Central memory CD4-positive, alpha-beta T cell (primary cell): ENCODE measurements around the gene GNG2.

Experiments used
- DNase-seq: peaks from one replicate; pipeline ENCODE4 v3.0.0; 2022

GNG2 gene

DNA sequence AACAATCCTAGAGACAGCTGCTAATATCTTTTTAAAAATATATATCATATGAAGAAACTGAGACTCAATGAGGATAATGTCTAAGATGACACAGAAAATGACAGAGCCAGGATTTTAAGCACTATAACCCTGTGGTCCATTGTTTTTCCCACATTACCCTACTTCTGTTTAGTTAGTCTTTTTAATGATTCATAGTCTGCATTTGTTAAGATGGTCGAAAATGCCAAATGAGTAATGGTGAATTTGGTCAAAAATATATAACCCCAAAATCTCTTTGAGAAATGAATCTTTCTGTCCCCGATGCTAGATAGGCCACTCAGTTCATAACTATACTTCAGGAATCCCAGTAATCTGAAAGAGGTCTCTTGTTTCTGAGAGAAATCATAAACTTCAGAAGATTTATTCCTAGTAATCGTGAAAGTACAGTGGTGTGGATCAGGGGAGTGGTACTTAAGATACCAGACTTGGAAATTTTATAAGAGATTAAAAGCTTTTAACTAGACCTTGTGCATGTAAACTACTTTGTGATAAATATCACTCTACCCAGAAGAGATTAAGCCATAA lies 139.7 kb downstream of the GNG2 start:
- no peak for DNase-seq

DNA sequence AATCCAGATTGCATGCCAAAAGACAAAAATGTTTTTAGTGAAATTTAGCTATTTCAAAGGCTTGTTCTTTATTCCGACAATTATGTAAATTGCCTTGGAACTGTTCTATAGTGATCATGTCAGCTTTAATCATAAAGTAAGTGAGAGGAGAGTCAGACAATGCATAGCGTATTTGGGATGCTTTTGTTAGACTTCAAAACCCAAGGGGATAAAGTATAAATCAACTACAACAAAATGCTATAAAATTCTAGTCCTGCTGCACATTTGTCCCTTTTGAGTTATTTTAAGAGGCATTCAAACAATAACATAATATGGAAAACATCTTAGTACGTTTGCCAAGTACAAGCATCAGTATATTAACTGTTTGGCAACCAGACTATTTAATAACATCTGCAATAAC lies 140.3 kb downstream of the GNG2 start:
- no peak for DNase-seq

DNA sequence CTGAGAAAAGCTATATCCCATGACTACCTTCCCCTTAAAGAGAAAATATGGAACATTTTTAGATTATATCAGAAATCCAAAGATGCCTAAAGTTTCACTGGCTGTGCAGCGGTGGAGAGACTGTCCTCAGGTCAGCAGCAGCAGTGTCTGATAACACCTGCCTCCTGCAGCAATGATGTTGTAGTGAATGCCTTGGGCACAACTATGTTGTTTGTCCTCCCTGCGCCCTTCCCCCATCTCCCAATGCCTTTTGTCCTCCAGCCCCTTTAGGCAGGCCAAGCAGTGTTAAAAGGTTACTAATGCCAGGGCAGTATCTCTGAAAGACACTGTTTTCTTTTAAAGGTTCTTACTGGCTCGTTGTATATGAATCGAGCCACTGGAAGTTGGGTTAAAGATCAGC lies 142.1 kb downstream of the GNG2 start:
- no peak for DNase-seq

DNA sequence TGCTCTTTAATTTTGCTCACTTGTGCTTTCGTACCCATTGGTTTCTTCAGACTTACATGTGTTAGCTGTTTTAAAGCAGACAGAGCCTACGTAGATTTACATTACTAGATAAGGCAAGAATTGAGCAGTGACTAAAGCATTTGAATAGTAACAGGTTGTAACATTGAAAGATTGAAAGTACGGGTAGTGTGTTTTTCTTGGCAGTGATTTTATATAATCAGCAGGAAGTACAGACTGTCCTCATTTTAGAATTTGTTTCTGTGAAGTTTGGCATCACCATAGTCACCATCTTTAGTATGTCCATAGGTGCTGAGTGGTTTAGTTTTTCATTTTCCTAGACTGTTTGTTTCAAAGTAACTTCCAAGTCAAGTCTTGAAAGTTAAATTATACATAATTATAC lies 142.9 kb downstream of the GNG2 start:
- DNase-seq = no peak

DNA sequence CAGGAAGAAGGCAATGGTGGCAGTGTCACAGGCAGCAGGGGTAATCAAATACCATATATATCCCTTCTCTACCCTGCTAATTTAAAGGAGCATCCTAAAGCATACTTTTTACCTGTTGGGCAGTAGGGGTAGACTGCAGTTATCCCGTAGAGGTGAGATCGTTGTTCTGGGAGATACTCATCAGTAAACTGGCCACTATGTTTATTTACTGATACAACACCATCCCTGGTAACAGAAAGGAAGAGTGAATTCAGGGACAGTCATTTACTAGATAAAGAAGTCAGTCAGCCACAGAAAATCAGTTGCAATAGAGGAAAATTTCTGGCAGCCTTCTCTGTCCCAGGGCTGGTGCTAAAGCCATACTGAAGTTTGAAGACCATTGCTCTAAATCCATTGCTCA lies 145.2 kb downstream of the GNG2 start:
- DNase-seq = no peak

DNA sequence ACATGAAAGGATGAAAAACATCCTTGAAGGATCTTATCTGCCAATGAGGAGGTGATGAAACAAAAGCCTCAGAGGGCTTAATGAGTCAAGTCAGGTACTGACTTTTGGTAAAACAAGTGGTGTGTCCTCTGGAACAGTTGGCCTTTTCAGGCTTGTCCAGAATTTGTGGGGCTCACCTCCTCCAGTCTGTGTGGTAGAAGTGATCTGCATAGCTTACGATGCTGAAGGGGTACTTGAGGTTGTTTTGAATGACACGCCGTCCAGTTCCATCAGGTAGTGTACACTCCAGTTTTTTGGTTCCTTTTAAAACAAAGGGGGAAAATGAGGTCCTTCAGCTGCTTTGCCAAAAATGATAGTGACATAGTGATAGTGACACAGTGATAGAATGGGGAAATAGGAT lies 145.9 kb downstream of the GNG2 start:
- DNase-seq = no peak

DNA sequence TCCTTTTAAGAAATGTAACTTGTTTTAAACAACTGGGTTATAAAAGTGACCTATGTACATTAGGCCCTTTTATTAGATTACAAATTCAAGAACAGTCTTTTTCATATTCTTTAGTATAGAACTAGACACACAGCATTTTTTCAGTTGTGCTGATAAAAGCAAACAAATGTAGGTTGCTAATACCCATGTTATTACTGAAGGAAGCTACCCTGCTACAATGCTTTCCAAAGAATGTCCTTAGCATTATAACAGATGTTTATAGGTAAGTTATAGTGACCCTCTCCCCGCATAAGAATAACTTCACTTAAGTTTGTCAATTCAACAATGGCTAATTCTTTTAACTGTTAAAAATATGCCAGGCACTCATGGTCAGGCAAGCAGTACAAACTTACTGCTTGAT lies 146.8 kb downstream of the GNG2 start:
- no peak for DNase-seq

DNA sequence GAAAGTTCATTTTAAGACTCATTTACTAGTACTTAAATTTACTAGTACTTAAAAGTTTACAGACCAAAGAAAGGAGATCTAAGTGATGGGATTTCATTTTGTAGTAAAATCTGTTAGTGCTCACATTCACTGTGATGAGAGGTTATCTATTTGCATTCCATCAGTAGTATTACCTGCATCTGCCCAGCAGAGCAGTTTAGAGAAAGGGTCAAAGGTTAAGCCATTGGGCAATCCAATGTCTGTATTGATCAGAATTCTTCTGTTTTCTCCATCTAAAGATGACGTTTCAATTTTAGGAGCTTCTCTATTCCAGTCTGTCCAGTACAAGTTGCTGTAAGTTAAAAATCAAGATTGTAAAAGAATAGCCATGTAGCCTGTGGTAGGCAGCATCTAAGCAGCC lies 147.2 kb downstream of the GNG2 start:
- DNase-seq = no peak

DNA sequence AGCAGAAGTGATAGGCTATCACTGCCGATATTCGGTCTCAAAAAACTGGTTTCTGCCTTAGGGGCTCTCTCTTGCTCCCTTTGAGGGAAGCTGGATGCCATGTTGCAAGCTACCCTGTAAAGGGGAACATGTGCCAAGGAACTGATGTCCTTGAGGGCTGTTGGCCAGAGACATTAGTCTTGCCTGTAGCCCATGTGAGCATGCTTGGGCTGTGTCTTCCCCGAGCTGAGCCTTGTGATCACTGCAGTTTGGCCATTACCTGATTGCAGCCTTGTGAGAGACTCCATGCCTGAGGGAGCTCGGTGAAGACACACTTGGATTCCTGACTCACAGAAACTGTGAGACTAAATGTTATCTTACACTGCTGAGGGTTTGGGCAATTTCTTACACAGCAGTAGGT lies 147.7 kb downstream of the GNG2 start:
- DNase-seq = no peak

DNA sequence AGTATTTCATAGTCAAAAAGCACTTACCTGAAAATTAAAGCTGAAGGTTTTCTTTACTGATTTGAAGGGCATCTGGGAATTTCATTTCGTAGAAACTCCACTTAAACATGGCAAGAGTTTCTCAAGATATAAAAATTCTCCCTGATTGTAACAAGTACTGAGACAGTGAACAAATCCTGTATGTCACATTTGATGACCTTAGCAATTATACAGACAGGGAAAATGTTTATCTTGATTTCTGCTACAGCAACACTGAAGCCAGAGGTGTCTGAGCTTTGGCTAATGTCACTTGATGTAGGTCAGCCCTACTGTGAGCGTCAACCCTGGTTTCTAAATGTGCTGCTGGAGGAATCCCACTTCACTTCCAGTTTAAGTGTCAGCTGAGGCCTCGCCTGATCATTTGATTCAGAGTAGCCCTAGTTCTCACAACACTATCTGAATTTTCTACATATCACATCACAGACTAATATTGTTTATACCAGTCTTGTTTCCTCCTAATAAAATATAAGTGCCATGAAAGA lies 149.8 kb downstream of the GNG2 start:
- DNase-seq = no peak

DNA sequence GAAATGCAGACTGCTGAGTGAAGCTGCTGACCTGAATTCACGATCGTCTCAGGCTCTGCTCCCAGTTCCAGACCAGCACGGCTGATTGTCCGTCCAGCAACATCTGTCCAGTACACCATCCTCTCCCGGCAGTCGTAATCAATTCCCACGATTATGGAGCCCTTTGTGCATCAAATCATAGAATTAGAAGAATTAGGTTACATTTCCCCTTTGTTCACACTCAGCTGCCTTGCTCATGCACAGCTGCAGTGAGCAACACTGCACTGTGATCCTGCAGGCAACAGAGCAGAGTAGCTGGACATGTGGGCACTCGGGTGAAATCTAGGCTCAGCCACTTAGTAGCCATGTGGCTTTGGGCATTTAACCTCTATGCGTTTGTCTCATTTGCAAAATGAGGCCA lies 151.1 kb downstream of the GNG2 start:
- no peak for DNase-seq

DNA sequence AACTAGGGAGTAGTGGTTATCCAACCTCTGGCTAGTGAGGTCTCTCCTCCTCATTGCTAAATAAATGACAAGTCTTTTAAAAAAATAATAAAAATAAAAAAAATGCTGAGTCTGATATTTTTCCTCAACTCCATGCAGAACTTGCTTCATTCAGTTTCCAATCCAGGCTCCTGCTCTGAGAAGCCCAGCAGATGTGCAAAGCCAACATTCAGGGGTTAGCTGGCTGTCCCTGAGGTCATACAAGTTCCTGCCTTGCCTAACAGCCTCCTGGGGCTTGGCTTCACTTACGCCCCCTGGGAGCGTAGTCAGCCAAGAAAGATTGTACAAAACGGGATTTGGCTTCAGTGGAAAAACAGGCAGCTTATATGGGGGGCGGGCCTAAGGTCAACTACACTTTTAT lies 152.2 kb downstream of the GNG2 start:
- DNase-seq = no peak

DNA sequence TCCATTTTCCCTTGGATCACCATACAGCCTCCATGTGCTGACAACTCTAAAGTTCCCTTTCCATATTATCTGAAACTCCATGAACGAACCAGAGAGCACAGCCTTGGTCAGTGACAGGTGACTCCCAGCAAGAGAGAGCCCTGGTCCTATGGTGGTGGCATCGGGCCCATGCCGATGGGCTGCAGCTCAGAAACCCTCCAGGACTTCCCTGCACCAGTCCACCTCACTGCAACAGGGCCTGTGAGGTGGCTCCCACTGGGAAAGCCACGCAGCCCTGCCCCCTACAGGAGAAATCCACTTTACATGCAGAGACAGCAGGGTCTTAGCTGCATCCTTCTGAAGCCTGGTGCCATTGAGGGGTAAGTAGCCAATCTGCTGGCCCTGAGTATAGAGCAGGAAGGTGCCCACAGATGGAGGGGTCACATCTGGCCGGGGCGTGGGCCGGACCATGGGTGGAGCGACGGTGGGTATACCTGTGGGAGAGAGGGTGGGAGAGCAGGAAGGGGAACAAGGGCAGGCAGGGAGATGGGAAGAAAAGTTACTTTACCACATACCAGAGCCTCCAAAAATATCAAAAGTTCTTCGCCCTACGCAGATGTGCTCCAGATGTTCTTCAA lies 153.7 kb downstream of the GNG2 start:
- DNase-seq = no peak

DNA sequence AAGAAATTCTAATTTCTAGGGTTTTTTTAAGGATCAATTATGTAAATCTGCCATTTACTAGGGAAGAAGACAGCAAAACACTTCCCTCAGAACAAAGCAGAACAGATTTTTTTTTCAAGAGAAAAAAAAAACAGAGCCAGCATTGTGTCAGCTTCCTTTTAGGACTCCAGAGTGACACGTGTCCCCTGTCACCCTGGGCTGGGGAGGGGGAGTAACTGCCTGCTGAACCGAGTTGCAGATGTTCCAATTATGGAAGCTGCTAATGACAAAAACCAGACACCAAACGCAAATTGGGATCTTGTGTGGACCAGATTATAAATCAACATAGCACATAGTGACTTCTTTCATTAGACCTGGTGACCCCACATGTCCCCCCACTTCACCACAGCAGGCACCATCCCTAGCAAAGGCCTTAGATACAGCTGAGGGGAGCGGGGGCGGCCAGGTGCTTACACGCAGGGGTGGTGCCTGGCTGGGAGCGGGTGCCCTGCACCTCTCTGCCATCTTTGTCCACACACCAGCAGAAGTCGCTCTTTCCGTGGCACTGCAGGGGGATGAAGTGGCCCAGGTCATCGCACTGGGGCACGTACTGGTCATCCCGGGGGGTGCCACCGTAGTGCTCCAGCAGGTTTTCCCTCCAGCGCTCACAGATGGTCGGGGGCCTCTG lies 154.3 kb downstream of the GNG2 start:
- DNase-seq = no peak

DNA sequence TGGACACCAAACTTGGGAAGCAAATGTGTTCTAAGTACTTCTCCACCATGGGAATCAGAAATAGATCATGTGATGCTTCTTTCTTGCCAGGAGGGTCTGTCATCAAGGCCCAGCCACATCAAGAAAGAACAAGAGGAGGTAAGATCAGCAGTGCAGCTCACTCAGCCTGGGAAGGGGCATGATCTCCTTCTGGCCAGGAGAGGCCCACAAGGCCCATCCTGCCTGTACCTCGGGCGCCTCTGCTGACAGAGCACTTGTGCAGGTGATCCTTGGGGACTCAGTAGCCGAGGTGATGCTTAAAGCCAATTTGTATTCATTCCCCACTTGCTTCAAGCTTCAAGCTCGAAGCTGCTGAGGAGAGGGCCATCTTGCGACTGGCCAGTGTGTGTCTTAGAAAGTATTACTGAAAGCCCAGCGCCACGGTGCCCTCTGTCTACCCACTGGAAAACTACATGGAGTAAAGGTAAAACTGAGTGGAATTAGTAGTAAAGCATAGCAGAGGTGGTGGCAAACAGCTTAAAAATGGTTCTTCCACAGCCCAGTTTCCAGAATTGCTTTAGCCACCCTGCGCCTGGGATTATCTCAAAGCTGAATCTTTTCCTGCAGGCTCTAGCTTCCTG lies 155.1 kb downstream of the GNG2 start:
- DNase-seq = no peak

DNA sequence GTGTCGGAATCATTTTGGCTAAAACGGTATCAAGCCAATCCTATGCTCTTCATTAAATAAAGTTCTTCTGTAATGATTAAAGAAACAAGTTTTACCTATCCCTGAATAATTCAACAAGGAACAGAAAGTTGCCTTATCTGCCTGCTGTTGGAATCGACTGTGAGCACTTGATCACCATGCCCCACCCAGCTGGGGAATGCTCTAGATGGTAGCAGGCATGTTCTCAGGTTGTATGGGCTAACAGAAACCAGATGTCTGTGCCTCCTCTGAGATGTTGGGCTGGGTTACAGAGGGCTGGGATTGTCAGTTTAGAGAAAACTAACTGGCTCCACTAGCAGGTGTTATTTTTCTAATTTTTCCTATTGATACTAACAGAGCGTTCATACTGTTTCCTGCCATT lies 157.8 kb downstream of the GNG2 start:
- DNase-seq = no peak

DNA sequence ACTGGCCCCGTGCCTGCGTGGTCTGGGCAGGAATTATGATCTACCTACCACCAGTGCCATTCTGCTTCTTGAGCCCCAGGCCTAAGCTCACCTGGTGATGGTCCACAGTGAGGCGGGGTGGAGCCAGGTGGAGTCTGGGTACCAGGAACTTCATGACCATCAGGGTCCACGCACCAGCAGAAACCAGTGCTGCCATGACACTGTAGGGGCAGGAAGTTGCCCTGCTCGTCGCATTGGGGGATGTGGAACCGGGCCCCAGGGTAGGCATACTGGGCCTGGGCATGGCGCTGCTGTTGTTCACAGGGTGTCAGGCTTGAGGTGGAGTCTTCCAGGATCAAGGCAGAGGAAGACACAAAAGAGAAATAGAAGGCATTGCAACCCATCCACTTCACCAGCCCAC lies 158.6 kb downstream of the GNG2 start:
- DNase-seq = no peak
